Hepatic stellate cell (primary cell): ENCODE results near the gene TRAPPC11.

Source experiments
- DNase-seq: peaks from one replicate; pipeline ENCODE4 v3.0.0; 2011; ENCODE audit warnings: low spot score

The TRAPPC11 gene

DNA sequence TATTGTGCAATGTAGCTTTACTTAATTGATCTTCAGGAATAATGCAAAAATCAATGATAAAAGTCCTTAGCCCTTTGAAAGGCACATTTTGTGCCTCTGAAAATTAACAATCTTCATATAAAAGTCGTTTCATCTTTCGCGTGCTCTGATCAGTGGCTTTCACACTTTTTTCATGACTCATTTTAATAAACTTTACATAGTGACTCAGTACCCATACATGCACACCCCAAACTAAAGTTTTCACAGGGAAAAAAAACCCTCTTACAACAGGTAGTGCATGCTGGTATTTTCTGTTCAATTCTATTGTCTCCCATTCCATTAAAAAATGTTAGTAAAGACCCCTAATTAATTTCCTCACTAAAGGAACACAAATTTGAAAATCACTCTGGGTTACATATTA is 21.6 kb upstream of the TRAPPC11 start:
- DNase-seq = no peak

DNA sequence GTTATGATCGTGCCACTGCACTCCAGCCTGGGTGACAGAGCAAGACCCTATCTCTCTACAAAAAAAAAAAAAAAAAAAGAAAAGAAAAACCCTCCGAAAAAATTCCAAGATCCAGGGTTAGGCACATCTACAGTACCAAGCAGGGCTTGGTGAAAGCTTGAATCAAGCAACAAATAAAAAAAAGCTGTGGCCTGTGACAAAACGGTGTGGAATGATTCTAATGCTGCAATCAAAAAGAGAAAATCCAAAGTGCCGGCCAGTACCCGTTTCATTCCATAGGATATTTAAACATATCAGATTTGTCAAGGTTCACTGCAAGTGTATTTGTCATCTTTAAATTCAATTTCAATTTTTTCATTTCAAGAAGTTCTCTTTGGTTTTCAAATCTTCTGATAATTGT is 20.7 kb upstream of the TRAPPC11 start:
- DNase-seq = no peak

DNA sequence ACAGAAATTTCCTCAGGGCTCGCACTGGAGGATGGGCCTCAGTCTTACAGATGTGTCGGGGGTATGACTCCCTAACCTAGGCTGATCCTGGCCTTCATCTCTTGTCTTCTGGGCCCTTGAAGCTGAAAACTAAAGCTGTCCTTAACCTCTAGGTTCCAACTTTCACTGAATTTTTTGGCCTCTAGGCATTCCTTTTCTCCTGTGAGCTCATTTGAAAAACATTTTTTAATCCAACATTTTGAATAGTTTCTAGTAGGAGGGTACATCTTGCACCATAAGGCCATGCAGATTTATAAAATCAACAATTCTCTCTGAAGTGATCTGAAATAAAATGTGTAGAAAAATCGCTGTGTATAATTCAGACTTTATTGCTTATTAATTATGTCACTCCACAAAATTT is 19.8 kb upstream of the TRAPPC11 start:
- DNase-seq = no peak

DNA sequence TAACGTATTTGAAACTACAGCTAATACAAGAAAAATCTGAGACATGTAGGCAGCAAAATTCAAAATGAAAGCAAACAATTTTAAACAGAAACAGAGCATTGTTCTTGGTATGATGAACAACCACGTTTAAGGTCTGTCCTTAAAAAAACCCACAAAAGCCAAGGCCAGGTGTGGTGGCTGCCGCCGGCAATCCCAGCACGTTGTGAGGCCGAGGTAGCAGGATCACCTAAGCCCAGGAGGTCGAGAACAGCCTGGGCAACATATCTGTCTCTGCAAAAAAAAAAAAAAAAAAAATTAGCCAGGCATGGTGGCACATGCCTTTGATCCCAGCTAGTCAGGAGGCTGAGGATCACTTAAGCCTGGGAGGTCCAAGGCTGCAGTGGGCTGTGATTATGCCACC is 13.8 kb upstream of the TRAPPC11 start:
- DNase-seq = no peak

DNA sequence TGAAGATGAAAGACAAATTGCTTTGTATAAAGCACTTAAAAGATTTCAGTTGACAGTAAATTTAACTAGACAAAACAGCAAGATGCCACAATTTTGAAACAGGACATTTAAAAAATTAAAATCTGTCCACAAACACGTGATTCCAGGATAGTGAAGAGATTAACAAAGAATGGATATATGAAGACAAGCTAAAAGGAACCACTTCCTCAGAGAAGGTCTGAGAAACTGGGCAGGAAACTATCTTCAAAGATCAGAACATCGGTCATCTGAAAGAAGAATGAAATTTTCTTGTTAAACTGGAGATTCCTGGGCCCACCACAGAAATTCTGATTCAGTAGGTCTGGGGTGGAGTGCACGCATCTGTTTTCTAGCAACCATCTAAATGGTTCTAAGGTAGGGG is 1.5 kb upstream of the TRAPPC11 start:
- no peak for DNase-seq

DNA sequence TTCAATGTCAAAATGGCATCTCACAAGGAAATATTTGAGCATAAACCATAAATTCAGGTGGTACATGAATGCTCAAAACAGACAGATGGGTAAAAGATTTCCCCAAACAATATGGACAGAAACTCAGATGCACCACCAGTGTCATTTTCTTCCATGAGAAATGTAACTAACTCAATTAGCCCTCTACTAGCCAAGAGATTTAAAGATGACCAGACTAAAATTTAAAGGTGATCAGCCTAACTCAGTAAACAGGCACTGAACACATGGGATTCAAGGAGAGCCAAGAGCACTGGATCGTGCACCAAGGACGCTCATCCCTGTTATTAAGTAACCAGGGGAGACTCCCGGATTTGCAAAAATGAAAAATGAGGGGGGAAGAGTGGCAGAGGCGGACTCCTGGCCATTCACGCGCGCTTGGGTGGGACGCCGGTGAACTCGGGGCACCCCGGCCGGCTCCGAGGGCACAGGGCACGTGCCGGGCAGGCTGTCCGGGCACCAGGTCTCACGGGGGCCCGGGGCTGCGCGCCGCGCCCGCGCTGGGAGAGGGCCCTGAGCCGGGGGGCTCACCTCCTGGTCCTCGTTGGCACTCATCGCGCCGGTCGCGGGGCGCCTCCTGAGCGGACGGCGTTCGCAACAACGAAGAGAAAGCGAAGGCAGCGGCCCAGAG is 598 bp upstream of the TRAPPC11 start:
- no peak for DNase-seq

DNA sequence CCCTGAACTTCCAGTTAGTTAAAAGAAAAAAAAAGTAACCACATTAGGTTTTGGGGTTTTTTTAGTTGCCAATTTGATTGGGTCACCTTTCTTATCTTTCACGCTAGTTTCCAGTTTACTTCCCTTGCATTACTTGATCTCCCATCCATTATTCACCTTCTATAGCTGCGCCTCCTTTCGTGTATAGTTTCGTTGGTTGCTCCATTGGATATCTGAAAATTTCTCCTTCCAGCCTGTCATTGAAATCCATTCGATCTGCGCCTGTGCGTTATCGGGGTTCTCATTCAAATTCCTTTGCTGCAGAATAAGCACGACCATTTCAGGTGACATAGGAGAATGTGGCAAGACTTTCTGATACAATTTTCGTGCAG is 764 bp downstream of the TRAPPC11 start:
- no peak for DNase-seq

DNA sequence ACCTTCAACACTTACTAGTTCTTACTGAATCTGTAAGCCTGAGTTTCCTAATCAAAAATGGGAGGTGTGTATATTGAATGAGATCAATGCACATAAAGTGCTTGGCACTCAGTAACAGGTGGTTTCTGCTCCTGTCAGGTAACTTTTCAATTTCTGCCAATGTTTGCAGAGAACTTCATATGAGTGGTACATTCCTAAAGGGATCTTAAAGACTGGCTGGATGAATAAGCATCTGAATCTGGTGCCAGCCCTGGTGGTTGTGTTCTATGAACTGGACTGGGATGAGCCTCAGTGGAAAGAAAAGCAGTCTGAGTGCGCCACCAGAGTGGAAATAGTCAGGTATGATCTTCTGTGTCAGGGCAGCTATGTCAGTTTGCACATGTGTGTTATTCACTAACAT is 7.0 kb downstream of the TRAPPC11 start:
- DNase-seq = no peak

DNA sequence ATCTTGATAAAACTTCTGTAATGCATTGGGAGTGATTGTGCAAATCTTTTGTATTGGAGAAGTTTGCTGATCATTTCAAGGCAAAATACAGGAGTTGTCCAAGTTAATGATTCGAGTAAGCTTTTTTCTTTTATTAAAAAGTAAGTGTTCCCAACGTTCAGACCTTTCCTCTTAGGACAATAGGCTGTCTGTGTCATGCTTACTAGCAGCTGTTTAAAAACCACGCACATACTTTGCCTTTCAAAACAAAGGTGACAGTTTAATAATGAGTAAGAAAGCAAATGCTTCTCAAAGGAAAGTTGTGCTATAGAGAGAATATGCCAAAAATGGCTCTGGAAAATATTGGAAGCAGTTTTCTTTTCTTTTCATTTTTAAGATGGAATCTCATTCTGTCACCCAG is 11.2 kb downstream of the TRAPPC11 start:
- DNase-seq = no peak

DNA sequence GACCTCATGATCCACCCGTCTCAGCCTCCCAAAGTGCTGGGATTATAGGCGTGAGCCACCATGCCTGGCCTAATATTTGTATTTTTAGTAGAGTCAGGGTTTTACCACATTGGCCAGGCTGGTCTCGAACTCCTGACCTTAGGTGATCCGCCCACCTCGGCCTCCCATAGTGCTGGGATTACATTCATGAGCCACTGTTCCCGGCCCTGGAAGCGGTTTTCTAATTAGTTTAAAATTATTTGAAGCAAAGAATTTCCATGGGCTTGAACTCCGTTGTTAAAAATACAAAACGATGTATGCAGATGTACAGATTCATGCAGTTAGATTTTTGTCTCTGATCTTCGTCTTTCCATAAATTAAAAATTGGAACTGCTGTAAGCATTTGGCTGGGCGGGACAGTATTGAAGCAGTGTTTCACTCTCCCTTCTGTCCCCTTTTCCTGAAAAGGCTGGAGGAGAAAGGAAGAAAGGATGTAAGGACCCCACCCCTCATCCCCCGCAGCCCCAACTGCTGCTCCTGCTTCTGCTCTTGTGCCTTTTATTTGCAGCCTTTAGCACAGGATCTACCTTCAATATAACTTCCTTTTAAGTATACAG is 12.0 kb downstream of the TRAPPC11 start:
- DNase-seq = no peak

DNA sequence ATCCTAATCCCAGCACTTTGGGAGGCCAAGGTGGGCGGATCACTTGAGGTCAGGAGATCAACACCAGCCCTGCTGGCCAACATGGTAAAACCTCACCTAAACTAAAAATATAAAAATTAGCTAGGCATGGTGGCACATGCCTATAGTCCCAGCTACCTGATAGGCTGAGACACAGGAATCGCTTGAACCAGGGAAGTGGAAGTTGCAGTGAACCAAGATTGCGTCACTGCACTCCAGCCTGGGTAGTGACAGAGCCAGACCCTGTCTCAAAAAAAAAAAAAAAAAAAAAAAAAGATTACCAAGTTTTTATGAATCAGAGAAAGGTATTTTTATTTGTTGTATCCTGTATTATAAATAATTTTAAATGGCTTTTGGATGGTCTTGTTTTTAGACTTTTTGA is 15.1 kb downstream of the TRAPPC11 start:
- DNase-seq = no peak

DNA sequence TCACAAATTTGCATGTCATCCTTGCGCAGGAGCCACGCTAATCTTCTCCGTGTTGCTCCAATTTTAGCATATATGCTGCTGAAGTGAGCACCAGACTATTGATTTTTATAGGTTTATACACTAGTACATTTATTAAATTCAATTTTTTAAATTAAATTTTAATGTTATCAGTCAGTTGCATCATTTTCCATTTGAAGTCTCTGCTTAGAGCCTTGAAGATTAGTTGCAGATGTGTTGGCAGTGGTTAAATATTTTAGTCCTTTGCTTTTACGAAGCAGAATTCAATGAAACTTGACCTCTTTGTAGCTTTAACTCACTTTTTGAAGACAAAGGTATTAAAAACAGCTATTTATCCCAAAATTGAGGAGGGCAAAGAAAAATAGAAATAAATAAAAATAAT is 16.5 kb downstream of the TRAPPC11 start:
- no peak for DNase-seq

DNA sequence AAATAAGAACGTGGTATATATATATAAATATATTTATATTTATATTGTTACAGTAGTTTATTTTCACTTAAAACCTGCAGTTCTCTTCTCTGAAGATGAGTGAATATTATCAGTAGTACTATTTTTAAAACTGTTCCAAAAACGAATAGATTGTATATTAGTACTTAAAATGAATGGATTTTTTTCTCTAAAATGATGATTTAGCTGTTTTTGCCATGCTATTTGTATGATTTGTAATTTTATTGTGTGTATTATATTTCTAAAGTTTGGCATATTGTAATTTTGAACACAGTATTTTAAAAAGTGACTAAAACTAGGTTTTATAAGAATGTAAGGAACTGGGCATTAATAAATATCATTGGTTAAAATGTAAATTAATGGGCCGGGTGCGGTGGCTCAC is 22.0 kb downstream of the TRAPPC11 start:
- DNase-seq = no peak

DNA sequence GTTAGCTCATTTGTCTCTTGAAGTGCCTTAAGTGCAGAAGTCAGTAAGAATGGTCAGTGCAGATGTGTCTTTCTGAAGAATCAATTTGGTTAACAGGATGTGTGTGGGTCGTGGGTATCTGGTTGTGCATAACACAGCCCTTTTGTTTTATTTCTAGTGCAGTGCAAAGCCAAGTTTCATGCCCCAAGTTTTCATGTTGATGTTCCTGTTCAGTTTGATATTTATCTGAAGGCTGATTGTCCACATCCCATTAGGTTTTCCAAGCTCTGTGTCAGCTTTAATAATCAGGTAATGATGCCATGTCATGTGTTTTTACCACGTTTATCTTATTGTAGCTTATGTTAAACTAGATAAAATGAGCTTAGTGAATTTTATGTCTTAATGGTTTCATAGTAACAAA is 27.4 kb downstream of the TRAPPC11 start:
- no peak for DNase-seq

DNA sequence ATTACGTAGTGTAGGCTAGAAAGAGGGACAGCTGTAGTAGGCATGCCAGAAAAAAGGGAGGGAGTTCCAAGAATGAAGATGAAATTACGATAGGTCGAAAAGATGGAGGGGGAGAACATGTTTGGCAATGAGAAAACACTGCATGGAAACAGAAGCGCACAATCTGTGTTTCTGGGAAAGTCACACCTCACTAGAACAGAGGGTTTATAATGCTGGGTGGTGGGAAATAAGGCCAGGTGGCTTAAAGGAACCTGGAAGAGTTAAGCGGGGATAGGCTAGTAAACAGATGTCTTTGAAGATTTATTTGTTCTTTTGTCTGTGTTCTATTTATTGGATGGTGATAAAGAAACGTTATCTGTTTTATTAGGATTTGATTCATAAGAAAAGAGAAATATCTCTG is 29.1 kb downstream of the TRAPPC11 start:
- no peak for DNase-seq

DNA sequence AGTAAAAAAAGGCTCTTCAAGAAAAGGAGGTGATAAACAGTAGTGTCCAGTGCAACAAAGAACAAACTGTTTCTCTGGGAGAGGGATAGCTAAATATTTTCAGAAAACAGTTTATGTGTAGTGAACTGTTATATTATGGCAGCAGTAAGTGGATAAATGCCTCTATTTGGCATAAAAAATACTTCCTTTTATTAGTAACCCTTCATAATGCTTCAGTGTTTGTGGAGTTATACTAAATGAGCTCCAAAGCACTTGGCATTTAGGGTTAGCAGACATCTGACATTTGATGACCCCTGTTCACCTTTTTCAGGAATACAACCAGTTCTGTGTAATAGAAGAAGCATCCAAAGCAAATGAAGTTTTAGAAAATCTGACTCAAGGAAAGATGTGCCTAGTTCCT is 31.9 kb downstream of the TRAPPC11 start:
- DNase-seq = no peak

DNA sequence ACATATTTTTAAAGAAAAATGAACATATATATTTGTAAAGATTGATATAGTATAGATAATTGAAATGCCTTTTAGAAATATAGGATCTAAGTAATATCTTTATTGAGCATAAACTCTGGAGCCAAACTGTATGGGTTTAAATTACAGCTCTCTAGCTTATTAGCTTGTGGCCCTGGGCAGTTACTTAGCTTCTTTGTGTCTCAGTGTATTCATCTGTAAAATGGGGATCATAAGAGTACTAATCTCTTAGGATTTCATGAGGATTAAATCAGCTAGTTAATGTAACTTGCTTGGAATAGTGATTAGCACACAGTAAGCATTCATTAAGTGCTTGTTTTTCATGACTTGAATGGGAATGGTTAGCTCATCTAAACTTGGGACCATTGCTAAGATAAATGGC is 32.8 kb downstream of the TRAPPC11 start:
- no peak for DNase-seq

DNA sequence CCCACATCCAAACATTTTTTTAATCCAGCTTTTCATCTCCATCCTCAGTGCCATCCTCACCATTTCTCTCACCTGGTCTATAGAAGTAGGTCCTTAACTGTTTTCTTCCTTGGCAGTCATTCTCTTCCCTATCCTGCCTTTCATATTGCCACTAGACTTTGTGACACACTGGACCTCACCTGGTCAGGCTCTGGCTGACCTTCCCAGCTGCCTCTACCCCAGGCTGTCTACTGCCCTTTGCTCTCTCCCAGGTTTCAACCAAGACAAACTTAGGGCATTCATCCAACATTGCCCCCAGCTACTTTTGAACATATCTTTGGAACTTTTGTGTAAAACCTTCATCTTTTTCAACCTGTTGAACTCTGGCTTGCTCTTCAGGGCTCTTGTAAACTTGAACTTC is 39.8 kb downstream of the TRAPPC11 start:
- no peak for DNase-seq

DNA sequence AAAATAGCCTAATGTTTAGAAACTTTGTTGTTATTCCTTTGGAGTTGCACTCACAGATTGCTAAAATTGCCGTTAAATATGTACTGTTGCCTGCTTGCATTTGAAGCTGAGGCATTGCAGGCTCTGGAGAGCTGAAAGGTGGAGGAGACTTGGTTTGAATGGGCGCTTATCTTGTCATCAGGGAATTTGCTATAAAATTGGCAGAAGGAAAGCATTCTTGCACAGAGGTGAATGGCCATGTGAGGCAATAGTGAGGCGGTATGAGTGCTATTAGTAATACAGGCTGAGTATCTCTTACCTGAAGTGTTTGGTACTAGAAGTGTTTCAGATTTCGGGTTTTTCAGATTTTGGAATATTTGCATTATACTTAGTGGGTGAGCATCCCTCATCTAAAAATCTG is 41.3 kb downstream of the TRAPPC11 start:
- no peak for DNase-seq

DNA sequence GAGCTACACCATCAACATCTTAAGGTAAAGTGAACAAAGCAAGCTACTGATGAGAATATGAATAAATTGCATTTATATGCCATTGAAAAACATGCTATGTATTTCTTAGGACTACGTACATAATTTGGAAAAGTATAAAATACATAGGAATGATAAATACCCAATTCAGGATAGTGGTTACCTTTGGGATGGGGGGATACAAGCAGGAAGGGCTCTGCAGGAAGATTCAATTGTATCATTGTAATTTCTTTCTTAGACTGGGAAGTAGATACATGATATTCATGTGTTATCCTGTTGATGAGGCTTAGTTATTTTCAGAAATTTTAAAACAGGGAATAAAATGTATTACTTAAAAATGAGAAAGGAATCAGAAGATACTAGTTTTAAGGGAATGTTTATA is 43.4 kb downstream of the TRAPPC11 start:
- DNase-seq = no peak

DNA sequence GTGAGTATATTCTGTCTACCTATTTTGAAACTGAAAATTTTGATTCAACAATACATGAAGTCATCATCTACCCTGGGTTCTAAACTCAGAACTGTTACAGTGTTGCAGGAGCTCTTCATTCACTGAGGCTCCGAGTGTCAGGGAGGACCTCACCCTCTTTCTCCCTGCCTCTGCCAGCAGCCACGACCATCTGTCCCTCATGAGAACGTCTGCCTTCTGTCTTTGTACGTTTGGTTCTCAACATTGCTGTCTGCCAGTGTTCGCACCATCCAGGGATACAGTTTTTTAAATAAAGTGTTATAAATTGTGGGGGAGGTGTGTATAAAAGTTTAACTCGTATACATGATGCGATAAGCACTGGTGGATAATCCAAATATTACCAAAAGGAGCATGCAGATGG is 55.5 kb downstream of the TRAPPC11 start:
- no peak for DNase-seq

DNA sequence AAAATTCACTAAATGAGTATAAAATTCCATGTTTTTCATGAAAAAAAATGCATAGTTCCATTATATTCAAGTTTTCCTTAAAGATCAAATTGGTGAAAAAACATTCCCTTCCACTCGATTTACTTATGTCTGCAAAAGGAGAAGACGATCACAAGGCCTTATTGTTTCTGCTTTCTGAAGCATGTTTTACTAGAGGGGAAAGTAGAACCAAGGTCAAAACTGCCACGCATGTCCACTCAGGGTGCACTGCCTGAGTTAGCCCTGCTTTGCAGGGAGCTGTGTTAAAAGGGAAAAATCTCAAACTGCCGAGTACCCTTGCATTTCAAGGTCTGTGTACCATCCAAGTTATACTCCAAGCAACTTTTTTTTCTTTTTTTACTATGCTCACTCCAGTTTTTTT is 57.2 kb downstream of the TRAPPC11 start:
- no peak for DNase-seq

DNA sequence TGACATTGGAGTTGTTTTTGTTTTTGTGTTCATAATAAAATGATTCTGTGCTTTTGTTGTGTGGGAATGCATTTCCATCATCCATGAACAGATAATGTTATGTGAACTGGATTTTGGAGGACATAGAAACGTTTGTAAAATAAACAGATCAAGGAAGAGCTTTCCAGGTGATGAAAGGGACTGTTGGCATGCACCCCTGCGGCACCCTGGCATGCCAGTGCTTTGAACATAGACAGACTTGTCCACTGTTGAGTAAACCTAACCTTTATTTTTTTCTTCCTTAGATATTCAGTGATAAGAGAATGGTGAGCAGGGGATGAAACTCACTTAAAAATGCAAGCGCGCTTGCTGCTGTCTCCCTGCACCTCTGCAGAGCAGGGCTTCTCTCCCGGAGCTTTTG is 59.8 kb downstream of the TRAPPC11 start:
- no peak for DNase-seq
